H1 (cell line): ENCODE results near the gene CDCP1. TPM values are rescaled to one million over a fixed set of nuclear protein-coding genes. Genes with fewer than 3 reads are reported as not detected.

Experiments
- BRCA1 ChIP-seq: IDR thresholded peaks from 2 replicates; pipeline ENCODE4 v1.6.1; 2012; ENCODE audit warnings: low read depth, low read length, improper control_type of control experiment
- GTF2F1 ChIP-seq: IDR thresholded peaks from 2 replicates; pipeline ENCODE4 v1.6.1; 2012; ENCODE audit warnings: low read depth, low read length, improper control_type of control experiment, borderline replicate concordance
- PHF8 ChIP-seq: fragments of 200-600 bp; sonication (generic); conservative IDR thresholded peaks from 2 replicates; pipeline ENCODE4 v1.7.1; 2012; ENCODE audit warnings: low read depth, mild to moderate bottlenecking, inconsistent platforms, low read length, moderate library complexity
- RBBP5 ChIP-seq: IDR thresholded peaks from 2 replicates; pipeline ENCODE4 v1.7.1; 2012; ENCODE audit warnings: low read depth, mild to moderate bottlenecking, inconsistent platforms, low read length, moderate library complexity, borderline replicate concordance
- polyA plus RNA-seq, 7 experiments: library from polyadenylated mRNA; depleted of rRNA in 3 of 7; stranded (reverse) in 5 of 7; unstranded in 2 of 7; fragments of >200 nt in 5 of 7; fragments of 200-250 nt in 2 of 7; gene quantifications; 1 replicate in 5 of 7; 2 replicates in 1 of 7; 4 replicates in 1 of 7; pipeline versions ENCODE4 v1.2.1 to v1.2.3, GENCODE V29; 2011 to 2013; ENCODE audit warnings: missing spikeins in 2 of 7, mixed read lengths in 2 of 7
- total RNA-seq: library from RNA; stranded (reverse); fragmentation: NEBNext Ultra II Directional; extraction: Animal tissue kit (Norgen Biotek cat#: 25700); gene quantifications from 2 replicates; pipeline ENCODE4 v1.2.1, GENCODE V29; 2021

The CDCP1 gene
- total and polyA plus RNA-seq, 2 of the 8 experiments (the other 6 are each of a cell fraction or from before 2014, with no cell fraction given), result 10.0 to 23.3 TPM

GRCh38 chr3:45191924-45192417, 45.8 kb upstream of the CDCP1 start (continued):
- TF ChIP-seq PHF8, result no peak
- no peak for TF ChIP-seq BRCA1
- TF ChIP-seq RBBP5, result no peak
- TF ChIP-seq GTF2F1, result no peak
